GM10847 (cell line): ENCODE results near the gene ZNF592.

Experiments
- POLR2A ChIP-seq: IDR thresholded peaks from 2 replicates; pipeline ENCODE4 v1.6.1; 2011; ENCODE audit not compliant: insufficient read length; ENCODE audit errors: extremely low read depth

ZNF592 gene

DNA sequence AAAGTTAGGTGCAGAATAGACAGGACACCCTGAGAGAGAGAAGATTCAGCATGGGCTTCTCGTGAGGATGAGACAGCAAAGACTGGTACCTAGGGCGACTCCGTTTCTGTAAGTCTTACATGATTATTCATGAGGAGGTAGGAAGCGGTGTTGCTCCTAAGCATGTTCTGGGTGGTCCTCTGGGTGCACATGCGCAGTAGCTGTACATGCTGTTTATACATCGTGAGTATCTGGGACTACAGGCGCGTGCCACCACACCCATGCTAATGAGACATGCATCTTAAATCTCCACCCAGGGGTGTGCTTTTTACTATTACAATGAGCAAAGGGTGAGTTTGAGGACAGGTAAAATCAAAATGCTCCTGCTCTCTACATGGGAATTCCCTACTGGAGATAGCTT is 81.0 kb downstream of the ZNF592 start:
- no peak for TF ChIP-seq POLR2A

DNA sequence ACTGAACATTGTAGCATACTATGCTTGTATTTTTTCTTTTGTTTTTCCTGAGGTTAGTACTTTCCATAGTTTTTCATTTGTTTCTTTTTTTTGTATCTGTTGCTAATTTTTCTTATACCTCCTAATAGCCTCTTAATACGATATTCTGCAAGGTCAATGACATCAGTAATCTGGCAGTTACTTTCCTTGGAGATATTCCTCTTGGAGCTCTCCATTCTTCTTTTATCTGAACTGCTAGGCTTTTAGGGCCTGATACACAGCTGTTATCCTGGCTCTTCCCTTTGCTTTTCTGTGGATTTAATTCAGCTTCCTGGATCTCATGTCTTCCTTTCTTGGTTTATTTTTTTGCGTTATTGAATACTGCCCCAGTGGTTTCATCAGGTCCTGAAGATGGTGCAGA is 81.6 kb downstream of the ZNF592 start:
- TF ChIP-seq POLR2A = no peak

DNA sequence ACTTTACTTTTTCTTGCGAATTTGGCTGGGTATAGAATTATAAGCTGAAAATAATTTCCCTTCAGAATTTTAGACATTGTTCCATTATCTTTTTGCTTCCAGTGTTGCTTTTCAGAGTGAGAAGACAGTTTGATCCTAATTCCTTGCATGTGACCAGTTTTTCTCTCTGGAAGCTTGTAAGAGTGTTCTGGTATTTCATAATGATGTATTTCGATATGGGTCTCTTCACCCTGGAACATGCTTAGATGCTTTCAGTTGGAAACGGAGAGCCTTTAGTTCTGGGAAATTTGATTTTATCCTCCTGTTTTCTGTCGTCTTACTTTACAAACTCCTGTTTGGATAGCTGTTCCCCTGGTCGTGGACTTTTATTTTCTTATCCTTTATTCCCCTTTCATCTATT is 82.6 kb downstream of the ZNF592 start:
- TF ChIP-seq POLR2A = no peak

DNA sequence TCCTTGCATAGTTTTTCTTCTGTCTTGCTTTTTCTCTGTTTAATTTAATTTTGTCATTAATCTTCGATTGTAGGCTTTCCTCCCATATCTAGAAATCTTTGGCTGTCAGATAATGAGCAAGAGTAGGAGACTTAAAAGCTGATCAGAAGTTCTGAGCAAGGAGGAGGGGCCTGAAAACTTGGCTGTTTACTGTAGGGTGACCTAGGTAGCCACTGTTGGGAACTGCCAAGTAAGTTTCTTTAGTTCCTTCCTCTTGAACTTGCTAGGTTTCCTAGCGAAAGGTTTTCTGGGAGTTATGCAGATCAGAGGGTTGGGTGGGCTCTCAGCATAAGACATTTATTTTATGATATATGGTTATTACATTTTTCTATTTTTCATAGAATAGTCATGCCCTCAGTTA is 83.2 kb downstream of the ZNF592 start:
- TF ChIP-seq POLR2A = no peak

DNA sequence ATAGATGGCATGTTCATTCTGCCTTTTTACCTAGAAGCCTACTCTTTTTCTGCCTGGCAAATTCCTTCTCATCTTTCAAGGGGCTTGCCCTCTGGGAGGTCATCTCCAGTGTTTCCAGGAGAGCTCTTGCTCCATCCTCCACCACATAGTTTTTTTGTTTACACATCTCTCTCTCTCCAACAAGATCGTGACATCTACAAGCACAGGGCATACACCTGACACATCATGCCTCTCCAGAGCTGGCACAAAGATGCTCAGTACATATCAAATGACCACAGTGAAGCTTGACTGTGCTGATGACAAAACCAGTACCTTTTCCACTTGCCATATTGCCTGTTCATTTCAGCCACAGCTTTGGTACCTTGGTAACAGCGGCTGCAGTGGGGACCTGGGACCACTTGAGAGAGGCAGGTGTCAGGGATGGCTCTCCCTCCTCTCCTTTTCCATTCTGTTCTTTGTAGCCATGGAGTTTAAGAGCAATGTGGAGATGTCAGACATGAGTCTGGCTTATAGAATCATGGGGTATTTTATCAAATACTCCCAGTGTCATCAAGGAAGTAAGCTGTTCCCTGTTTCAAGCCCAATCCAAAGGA is 84.2 kb downstream of the ZNF592 start:
- TF ChIP-seq POLR2A = no peak

DNA sequence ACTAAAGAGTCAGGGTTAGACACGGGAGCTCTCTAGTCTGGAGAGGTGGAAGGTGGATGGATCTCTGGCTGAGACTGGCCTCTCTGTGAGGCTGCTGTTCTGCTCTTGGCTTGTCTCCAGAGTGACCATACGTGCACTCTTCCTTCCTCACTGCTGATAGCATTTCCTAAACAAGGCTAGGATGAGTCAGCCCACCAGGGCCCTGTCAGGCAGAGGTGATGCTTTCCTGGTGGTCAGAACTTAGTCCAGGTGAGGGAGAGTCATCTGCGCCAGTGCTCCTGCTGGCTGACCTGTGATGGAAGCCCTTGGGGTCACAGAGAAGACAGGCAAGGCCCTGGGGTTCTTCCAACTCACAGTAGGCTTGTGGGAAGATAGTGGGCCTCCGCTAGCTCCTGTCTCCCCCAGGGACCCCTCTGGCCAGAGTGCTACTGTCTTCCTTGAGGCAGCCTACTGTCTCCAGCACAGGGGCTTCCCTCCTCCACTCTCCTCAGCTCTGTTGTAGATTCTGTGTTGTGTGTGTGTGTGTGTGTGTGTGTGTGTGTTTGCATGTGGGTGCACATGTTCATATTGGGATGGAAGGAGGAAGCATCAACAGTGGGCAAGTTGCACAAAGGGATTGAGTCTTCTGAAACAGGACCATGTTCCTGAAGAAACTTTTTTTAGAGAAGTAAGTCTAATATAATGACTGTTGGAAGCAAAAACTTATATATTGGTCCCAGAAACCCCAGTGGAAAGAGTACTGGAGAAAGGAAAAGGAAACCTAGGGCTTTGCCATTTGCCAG is 85.2 kb downstream of the ZNF592 start:
- TF ChIP-seq POLR2A = no peak

DNA sequence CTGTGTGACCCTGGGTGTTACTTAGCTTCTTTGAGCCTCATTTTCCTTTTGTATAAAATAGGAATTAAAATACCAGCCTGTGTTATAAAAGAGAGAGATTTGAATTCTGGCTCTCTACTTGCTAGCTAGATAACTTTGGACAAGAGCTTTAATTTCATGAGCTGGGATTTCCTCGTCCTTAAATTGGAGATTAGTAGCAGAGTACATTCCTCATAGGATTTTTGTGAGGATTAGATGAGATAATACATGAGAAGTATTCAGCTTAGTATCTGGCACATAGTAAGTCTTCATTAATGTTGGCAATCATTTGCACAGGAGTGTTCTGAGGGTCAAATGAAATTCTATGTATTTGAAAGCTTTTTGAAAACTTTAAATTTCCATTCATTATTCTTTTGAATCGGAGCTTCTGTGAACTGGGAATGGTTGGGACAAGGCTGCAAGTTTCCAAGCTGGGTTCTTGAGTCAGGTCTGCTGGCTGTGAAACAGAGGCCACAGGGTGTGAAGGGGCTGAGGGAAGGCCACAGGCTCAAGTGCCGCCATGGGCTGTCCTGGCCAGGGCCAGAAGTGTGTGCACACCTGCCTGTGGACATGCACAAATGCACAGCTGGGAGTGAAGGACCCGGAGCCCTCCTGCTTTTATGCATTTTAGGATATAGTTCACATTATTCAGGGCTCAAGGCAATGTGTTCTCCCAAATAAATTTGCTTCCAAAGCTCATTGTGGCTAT is 86.0 kb downstream of the ZNF592 start:
- no peak for TF ChIP-seq POLR2A

DNA sequence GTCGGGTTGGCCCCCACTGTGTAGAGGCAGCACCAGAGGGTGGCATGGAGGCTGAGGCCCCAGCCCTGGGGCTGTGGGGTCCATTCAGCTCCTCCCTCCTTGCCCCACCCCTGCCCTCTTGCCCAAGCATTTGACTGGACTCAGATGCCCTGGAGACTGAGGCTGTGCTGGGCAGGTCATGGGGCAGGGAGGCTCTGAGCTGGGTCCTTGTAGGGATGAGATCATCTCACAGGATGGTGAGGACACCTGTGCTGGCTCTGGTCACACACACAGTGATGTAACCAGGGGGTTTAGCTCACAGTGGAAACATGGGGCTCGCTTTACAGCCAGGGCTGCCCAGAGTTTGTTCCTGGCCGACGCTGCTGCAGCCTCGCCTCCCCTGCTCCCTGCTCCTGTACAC is 86.6 kb downstream of the ZNF592 start:
- no peak for TF ChIP-seq POLR2A

DNA sequence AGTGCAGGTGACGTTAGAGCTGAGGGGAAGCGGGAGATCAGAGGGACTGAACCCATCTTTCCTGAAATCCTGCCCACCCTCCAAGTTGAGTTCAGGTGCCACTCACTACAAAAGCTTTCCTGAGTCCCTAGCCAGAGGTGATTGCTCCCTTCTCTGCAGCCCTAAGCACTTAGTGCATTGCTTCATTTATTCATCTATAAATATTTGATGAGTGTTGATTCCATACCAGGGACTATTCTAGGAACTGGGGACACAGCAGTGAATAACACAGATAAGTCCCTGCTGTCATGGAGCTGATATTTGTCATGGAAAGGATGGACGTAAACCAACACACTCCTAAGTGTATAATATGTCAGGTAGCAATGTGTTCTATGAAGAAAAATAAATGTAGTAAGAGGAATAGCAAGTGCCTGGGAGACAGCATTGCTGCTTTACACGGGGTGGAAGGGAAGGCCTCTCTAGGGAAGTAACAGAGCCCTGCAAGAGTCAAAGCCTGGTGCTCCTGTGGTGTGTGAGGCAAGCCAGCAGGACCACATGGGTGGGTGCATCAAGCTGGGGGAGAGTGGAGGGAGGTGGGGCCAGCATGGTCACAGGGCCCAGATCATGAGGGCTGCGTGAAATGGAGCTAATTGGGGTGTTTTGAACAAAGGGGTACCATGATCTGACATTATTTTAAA is 87.4 kb downstream of the ZNF592 start:
- no peak for TF ChIP-seq POLR2A

DNA sequence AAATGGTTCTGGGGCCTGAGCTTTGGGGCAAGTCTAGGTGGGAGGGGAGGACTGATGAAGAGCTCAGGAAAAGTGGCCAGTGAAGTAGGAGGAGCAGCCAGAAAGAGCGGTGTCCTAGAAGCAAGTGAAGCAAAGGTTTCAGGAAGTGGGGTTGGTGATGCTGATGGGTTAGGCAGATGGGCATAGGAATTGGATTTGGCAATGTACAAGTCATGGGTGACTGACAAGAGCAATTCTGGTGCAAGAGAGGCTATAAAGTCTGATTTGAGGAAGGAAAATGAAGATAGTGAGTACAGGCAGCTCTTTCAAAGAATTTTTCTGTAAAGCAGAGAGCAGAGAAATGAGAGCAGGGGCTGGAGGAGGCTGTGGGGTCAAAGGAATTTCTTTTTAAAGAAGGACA is 88.5 kb downstream of the ZNF592 start:
- TF ChIP-seq POLR2A = no peak

DNA sequence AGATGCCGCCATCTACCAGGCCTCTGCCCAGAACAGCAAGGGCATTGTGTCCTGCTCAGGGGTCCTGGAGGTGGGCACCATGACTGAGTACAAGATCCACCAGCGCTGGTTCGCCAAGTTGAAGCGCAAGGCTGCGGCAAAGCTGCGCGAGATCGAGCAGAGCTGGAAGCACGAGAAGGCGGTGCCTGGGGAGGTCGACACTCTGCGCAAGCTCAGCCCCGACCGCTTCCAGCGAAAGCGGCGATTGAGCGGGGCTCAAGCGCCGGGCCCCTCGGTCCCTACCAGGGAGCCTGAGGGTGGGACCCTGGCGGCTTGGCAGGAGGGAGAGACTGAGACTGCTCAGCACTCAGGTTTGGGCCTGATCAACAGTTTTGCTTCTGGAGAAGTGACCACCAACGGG is 91.3 kb downstream of the ZNF592 start:
- no peak for TF ChIP-seq POLR2A

DNA sequence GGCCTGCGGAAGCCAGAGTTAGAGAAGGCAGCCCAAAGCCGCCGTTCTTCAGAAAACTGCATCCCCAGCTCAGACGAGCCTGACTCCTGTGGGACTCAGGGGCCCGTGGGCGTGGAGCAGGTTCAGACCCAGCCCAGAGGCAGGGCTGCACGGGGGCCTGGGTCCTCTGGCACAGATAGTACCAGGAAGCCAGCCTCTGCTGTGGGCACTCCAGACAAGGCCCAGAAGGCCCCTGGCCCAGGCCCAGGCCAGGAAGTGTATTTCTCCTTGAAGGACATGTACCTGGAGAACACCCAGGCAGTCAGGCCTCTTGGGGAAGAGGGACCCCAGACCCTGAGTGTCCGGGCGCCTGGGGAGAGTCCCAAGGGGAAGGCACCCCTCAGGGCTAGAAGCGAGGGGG is 91.9 kb downstream of the ZNF592 start:
- TF ChIP-seq POLR2A = no peak

DNA sequence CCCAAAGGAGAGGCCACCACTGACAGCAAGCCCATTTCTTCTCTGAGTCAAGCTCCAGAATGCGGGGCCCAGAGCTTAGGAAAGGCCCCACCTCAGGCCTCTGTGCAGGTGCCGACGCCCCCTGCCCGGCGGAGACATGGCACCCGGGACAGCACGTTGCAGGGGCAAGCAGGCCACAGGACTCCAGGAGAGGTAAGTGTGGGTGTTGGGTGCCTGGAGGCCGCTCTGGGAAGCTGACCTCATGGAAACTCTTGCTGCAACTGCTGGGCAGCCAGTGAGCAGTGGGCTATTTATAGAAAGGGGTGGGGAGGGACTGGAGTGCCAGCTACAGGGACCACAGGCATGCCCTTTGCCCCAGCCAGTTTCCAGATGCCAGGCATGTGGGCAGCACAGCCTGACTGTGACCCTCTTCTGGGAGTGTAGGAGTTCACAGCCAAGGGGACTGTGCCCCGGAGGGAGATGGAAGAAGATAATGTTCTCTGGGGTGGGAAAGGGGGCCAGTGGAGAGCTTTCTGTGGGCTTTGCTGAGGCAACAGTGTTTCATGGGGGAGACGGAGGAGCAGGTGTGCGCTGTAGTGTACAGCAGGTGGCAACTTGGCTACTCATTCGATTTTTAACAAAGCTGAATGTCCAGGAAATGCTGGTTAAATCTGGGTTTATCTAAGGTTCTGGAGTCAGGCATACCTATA is 92.5 kb downstream of the ZNF592 start:
- TF ChIP-seq POLR2A = no peak

DNA sequence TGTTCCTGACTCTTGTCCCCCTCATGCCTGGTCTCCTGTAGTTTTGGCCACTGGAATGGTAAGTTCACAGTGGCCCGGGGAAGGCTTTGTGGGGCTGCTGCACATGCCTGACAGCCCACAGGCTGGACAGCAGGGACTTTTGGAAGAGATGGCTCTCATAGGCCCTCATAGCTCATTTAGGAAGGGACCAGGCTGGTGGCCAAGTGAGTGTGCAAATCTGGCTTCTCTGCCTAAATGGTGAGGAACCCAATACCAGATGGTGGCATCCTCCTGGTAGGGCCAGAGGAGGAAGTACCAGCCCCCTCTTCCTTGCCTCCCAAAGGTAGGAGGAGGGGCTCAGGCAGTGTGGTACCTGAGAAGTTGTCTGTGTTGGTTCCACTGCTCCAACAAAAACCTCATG is 94.4 kb downstream of the ZNF592 start:
- TF ChIP-seq POLR2A = no peak

DNA sequence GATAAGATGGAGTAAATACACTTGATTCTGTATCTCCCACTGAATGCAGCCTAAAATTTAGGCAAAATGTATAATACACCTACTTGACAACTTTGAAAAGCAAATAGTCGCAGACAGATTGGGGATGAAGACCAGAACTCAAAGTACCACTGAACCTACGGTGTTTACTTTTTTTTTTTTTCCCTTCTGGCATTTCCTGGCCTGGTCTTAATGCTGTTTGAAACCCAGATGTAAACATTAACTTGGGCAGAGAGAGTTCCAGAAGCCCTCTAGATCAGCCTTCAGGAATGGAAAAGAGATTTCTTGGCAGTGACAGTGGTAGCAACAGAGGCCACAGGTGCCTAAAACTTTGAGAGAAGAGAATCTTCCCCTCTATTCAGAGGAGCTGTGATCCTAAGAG is 96.6 kb downstream of the ZNF592 start:
- TF ChIP-seq POLR2A = no peak
